Left ventricle myocardium superior (tissue), 1 donor: ENCODE results near the gene TBC1D13. TPM values are rescaled to one million over a fixed set of nuclear protein-coding genes. Genes with fewer than 3 reads are reported as not detected.
A peak's percentile ranks its signal among the peaks of the same experiment; 100 is the strongest.
"Not testable (repeated sequence)": the region's sequence is repeated elsewhere in the genome, so short reads cannot be mapped to it uniquely, and the experiment has no call there.

ENCODE experiments used
- ATAC-seq: fragments of 200-7000 bp; cut with Tn5 transposase; one replicate; pipeline ENCODE4 v1.9.1; 2020; ENCODE audit warnings: mild to moderate bottlenecking, moderate library complexity
- DNase-seq: peaks from one replicate; pipeline ENCODE4 v3.0.0-alpha.2; 2020
- intact Hi-C: fragments of 100-400 bp; cut with micrococcal nuclease; formaldehyde crosslinking; loops from one replicate; pipeline ENCODE4 v1.11.0; 2022
- long read RNA-seq: library from polyadenylated mRNA; unstranded; transcript quantifications from one replicate; pipeline ENCODE4 v2.0.0, GENCODE V29; 2021
- total RNA-seq: library from RNA; stranded (reverse); fragmentation: NEBNext Ultra II Directional; extraction: Animal tissue kit (Norgen Biotek cat#: 25700); gene quantifications from one replicate; pipeline ENCODE4 v1.2.1, GENCODE V29; 2021
- donor health status: DM: no; HTN: yes; CAD: no; lungs with severe emphysema.

Gene TBC1D13, protein sequence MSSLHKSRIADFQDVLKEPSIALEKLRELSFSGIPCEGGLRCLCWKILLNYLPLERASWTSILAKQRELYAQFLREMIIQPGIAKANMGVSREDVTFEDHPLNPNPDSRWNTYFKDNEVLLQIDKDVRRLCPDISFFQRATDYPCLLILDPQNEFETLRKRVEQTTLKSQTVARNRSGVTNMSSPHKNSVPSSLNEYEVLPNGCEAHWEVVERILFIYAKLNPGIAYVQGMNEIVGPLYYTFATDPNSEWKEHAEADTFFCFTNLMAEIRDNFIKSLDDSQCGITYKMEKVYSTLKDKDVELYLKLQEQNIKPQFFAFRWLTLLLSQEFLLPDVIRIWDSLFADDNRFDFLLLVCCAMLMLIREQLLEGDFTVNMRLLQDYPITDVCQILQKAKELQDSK
- total RNA-seq, result 19.9 TPM
- long read RNA-seq, transcript TBC1D13-202 (12 exons, 3,906 nt), result major isoform, 7 of 25 reads
- long read RNA-seq, partial matches to known transcripts, result 4 of 25 reads
- long read RNA-seq, other reads (novel, unspliced or antisense), result 14 of 25 reads

DNA sequence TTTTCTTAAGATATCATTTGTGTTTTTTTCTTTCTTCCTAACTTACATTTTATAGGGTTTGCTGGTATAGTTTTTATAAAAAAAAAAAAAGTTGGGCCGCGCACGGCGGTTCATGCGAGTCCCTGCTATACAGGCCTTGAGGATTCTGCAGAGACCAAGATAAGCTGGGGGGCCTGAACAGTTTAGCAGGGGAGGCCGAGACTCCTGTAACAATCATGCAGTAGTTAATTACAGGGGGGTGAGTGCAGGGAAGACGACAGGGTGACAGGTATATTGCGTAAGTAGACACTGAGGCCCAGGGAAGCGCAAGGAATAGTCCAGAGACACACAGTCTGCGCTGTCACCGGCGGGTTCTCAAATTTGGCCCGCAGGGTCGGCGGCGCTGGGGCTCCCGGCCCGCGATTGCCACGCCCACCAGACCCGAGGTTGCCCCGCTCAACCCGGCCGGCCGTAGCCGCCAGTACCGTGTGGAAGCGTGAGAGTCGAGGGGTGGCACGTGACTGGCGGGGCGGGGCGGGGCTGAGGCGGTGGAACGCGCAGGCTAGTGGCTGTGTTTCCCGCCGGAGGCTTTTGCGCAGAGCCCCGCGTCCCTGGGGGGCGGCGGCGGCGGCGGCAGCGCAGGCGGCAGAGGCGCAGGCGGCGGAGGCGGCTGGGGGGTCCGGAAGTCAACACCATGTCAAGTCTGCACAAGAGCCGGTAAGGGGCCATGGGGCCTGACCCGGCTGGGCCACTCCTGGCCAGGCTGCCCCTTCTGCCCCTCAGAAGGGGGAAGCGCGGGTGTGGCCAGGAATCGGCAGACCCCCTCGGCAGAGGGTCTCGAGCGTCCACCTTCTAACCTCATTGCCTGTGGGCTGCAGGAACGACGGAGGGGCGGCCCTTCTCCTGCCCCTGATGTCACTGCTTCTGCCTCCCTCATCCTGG, at the start of gene TBC1D13:
Gene TBC1D13 (plus strand): TSS at position 573 of the 921 bp plus-strand sequence. CDS start 101 bp downstream, at position 674.
- ATAC-seq (peak; percentile 97), DNase-seq (peak; percentile 94)
- intact Hi-C loops, result no loop called here

DNA sequence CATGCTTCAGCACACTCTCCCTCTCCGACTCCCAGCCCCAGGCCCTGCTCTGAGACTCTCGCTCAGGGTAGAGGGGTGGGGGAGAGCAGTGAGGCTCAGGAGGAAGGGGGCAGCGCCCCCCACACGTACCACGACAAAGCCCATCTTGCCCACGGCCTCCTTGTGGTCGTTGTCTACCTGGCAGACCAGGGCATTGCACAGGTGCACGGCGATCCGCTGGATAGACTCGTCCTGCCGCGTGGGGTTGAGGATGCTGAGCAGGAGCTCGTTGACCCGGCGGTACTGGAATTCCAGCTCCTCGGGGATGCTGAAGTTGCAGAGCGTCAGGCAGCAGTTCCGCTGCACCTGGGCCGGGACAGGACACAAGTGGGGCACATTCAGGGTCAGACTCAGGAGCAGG, 44.7 kb upstream of the TBC1D13 start:
- intact Hi-C loops, result no loop called here
- ATAC-seq (no peak), DNase-seq (no peak)

DNA sequence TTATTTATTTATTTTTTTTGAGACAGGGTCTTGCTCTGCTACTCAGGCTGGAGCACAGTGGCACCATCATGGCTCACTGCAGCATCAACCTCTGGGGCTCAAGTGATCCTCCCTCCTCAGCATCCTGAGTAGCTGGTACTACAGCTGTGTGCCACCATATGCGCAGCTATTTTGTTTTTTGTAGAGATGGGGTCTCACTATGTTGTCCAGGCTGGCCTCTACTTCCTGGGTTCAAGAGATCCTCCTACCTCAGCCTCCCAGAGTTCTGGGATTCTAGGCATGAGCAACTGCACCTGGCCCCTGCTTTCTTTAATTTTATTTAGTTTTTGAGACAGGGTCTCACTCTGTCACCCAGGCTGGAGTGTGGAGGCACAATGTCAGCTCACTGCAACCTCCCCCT, 43.6 kb upstream of the TBC1D13 start:
- DNase-seq, result no peak
- intact Hi-C loops, result no loop called here
- no peak for ATAC-seq

DNA sequence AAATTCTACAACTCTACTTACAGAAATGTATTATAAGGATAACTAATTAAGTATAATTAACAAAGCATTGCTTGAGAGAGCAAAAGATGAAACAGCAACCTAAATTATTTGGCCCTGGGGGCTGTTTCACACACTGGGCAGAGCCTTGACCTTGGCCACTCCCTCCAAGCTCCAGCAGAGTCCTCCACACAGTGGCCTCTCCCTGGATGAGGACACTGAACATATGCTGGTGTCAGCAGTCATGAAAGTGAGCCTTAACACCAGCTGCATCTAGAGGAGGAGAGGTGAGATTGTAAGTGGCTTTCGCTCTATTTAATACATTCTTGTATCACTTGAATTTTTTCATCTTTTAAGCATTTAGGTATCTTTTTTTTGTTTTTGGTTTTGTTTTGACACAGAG, 39.8 kb upstream of the TBC1D13 start:
- DNase-seq (no peak), ATAC-seq (no peak)
- intact Hi-C loops, result no loop called here

DNA sequence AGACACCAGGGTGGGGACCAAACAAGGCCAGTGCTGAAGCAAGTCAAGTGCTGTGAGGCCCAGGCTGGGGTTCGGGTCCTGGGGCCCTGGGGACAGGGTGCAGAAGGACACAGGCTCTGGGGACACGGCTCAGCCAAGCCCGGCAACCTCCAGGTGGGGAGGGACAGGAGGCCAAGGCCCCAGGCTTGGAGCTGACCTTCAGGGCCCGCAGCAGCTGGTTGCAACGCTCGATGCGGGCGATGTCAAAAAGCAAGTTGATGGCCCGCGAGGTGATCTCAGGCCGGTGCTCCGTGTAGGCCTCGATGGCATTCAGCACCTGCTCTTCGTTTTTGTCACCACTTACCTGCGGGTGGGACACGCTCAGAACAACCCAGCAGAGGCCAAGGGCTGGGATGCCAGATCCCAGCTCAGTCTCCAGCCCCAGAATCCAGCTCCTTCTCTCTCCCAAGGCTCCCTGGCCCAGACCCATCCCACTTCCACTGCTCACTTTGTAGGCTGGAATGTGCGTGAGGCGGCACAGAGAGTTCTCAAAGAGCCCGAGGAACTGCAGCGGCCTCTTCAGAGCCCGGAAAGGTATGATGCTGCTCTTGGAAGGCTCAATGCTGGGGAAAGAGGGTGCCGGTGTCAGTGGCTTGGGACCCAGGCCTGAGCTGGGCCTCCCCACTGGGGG, 36.0 kb upstream of the TBC1D13 start:
- DNase-seq, result no peak
- no peak for ATAC-seq
- intact Hi-C loops, result no loop called here

DNA sequence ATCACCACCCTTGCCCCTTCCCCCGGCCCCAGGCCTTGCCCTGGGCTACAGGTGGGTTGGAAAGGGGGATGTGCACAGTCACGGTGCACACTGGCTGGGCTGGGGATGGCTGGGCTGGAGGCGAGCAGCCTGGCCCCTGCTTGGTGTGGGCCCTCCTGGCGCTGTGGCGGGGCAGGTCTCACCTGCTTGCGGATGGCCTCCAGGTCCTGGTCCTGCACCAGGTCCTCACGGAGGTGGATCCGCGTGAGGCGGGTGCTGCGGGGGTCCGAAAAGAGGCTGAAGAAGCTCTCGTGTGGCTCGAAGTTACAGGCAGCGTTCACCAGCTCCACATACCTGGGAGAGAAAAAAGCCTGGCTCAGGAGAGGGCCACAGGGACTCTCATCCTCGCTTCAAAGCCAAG, 33.4 kb upstream of the TBC1D13 start:
- ATAC-seq (no peak), DNase-seq (no peak)
- intact Hi-C loops, result no loop called here

DNA sequence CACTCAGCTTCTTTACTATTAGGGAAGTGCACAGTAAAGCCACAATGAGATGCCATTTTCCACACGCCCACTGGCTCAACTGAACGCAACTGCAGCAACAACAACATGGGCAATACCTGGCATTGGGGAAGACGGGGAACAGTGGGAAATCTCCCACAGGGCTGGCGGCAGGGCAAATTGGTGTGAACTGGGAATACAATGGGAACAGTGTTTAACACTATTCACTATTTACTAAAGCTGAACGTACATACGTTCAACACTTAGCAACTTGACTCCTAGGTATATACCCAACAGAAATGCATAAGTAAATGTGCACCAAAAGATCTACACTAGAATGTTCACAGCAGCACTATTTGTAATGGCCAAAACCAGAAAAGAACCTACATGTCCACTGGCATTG, 29.5 kb upstream of the TBC1D13 start:
- ATAC-seq, result no peak
- no peak for DNase-seq
- intact Hi-C loops, result no loop called here

DNA sequence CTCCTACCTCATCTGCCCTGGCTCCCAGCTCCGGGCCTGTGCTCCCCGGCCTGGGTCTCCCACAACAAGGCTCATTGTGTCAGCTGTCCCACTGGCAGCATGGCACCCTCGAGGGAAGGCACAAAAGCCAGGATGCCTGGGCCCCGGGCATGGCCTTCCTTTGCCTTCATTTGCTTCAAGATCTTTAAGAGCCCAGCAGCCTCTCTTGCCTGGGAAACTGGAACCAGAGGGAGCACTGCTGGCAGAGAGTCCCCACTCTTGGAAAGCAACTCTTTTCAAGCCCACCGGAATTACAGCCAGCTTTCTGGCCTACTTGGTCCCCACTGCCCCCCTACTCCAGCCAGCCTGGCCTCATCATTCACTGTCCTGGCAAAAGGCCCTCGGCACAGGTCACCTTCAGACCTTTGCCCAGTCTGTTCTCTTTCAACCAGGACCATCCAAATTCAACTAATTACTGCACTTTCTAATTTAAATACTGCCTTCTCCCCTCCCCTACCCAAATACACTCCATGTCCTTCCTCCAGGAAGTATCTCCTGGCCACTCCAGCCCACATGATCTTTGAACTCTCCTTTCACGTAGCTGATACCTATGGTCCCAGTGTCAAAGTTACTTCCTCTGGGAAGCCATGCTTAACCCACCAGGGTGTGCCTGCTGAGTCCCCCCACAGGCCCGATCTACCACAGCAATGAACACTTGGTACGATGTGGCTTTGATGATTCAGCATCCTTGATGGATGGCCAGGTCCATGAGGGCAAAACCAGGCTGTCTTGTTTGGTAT, 24.2 kb upstream of the TBC1D13 start:
- ATAC-seq, result peak; percentile 57
- intact Hi-C loops, result no loop called here
- no peak for DNase-seq

DNA sequence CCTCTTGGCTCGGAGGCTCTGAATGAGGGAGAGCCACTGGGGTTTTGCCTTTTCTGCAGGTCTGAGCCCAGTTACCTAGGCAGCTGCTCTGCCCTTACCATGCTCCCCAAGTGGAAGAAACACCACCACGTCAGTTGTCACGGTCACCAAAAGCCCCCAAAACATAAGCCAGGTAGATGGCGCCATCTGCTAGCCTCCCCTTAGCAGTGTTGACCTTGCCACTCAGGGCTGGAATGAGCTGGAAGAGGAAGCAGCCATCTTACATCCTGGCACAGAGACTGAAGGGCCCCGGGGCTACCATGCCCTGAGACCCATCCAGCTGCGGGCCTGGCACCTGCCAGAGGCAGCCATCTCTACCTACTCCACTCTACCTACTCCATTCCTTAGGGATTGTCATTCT, 22.7 kb upstream of the TBC1D13 start:
- DNase-seq (no peak), ATAC-seq (no peak)
- intact Hi-C loops, result no loop called here

DNA sequence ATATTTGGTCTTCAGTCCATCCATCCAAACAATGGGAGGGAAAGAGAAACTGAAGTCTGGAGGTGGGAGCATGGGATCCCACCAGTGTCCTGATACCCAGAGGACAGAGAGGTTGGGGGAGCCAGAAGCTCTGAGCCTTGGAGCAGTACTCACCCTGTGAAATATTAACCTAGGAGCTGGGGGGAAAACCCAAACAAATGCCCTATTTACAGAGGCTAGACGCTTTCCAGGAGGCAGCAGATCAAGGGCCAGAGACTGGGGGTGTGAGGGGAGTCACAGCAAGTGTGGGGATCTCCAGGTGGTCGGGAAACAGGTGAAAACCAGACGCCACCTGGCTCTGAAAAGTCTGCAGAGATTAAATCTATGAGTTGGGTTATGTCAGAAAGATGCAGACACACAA, 21.6 kb upstream of the TBC1D13 start:
- no peak for DNase-seq
- intact Hi-C loops, result no loop called here
- no peak for ATAC-seq

DNA sequence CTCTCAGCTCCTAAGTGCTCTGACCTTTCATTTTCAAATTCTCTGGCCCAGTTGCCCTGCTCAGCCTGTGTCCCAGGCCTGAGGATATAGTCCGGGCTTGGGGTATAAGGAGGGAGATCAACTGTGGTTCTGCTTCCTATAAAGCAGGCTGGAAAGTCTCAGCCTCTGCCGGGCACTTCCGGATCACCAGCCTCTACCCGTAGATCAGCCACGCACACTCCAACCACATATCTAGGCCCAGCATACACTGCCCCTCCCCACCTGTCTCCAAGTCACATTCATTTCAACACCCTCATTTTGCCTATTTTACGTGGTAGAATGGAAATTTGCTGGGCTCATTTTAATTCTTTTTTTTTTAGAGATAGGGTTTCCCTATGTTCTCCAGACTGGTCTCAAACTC, 18.4 kb upstream of the TBC1D13 start:
- intact Hi-C loops, result no loop called here
- DNase-seq (no peak), ATAC-seq (no peak)

DNA sequence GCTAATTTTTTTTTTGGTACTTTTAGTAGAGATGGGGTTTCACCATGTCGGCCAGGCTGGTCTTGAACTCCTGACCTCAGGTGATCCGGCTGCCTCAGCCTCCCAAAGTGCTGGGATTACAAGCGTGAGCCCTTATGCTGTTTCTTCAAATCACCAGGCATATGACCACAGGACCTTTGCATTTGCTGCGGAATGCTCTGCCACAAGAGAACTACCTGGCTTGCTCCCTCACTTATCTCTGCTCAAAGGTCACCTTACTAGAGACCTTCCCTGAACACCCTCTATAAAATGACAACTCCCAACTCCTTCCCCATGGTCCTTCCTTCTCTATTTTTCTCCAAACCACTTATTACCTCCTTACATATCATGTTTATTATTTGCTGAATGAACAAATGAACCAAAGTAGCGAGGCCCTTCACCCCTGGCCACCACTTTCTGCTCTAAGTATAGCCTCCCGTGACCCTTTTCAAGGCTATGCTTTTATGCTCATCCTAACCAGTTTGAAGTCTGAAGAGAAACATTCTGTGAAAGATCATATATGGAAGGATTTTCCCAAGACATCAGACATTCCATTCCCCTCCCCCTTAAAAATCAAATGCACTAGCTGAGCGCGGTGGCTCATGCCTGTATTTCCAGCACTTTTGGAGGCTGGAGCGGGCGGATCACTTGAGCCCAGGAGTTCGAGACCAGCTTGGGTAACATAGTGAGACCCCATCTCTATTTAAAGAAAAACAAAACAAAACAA, 16.6 kb upstream of the TBC1D13 start:
- no peak for DNase-seq
- ATAC-seq, result no peak
- intact Hi-C loops, result no loop called here

DNA sequence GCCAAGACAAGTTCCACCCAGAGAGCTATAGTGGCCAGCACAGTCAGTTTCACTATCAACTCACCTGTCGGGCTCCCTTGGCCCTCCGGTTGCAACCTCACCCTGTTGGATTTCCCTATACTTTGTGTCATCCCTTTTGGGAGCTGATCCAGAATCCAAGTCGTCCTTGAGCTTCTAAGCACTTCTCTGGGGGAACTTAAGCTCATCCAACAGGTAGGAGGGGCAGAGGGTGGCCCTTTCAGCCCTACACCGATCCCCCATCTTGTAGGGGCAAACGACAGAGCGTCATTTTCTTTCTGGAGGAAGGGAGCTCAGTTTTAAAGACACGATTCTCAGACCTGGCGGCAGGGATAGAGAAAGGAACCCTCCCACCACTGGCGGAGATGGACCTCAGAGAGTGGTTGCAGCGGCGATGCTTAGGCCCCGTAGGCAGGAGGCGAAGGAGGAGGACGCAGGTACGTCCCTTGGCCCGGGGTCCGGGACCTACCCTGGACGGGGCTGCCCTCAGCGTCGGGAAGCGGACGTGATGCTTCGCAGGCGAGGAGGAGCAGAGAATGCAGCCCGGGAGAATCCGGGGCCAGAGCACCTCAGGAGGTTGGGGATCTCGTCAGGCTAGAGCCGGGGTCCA, 15.8 kb upstream of the TBC1D13 start:
- ATAC-seq (peak; percentile 46), DNase-seq (no peak)
- intact Hi-C loops, result no loop called here

DNA sequence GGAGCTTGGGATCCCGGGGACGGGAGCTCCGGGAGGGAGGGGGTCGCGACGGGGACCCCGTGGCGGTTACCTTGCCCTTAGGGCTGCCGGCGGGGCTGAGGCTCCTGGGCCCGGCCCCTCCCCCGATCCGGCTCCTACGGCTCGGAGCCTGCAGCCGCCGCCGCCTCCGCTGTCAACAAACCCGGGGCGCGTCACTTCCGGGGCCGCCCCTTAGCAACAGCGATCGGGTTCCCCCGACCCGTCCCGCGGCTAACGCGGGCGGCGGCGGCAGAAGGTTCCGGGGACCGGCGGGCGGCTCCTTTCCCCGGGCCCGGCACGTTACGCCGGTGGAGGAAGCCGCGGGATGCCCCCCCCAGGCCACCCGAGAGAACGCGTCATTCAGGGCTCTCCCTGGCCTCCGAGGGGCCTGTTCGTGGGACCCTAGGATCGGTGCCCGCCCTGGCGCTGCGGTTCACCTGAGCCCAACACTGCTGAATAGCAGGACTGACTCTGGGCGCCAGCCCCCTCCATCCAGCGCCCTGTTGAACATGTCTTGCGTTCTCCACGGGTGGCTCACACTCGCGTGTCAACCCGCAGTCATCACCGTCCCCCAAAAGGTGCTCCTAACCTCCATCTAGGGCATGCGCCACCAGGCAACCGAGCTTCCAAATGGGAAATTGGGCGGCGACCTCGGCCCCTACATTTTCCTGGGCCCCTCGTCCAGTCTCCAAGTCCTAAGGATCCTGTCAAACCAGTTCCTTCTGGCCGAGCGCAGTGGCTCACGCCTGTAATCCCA, 15.1 kb upstream of the TBC1D13 start, which contains the start of gene ZER1:
Gene ZER1 (minus strand): TSS at position 183 of the 775 bp plus-strand sequence. CDS start 16,362 bp downstream, outside the sequence.
- intact Hi-C loops, result no loop called here
- ATAC-seq (peak; percentile 98), DNase-seq (peak; percentile 97)

DNA sequence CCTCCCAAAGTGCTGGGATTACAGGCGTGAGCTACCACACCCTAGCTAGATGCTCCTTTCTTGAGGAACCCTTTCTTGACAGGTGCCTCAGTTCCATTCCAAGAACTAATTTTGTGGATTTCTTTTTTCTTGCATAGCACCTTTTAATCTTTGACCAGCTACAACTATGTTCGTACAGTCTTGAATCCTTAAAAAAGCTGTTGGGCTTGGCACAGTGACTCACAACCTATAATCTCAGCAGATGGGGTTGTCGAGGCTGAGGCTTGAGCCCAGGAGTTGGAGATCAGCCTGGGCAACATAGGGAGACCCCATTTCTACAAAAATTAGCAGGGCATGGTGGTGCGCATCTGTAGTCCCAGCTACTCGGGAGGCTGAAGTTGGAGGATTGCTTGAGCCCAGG, 14.0 kb upstream of the TBC1D13 start:
- intact Hi-C loops, result no loop called here
- ATAC-seq, result no peak
- no peak for DNase-seq

DNA sequence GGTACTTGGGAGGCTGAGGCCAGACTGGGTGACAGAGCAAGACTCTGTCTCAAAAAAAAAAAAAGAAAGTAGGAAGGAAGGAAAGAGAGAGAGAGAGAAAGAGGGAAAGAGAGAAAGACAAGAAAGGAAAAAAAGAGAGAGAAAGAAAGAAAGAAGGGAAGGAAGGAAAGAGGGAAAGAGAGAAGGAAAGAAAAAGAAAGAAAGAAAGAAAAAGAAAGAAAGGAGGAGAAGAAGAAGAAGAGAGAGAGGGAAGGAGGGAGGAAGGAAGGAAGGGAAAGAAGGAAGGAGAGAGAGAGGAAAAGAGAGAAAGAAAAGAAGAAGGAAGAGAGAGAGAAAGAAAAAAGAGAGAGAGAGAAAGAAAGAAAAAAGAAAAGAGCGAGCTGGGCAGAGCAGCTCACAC, 12.2 kb upstream of the TBC1D13 start:
- no peak for ATAC-seq
- intact Hi-C loops, result no loop called here
- no peak for DNase-seq

DNA sequence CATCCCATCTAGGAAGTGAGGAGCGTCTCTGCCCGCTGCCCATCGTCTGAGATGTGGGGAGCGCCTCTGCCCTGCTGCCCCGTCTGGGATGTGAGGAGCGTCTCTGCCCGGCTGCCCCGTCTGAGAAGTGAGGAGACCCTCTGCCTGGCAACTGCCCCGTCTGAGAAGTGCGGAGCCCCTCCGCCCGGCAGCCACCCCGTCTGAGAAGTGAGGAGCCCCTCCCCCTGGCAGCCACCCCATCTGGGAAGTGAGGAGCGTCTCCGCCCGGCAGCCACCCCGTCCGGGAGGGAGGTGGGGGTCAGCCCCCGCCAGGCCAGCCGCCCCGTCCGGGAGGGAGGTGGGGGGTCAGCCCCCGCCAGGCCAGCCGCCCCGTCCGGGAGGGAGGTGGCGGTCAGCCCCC, 7.0 kb upstream of the TBC1D13 start:
- intact Hi-C loops, DNase-seq, ATAC-seq: not testable (repeated sequence)
